Measurements from ENCODE around the gene SLC9A6. TPM values are rescaled to one million over a fixed set of nuclear protein-coding genes. Genes with fewer than 3 reads are reported as not detected.
"Not testable (repeated sequence)": the region's sequence is repeated elsewhere in the genome, so short reads cannot be mapped to it uniquely, and the experiment has no call there.

Gene SLC9A6
- polyA plus RNA-seq, 4 donors: 7.0 to 11.0 (median 9.1) TPM

DNA sequence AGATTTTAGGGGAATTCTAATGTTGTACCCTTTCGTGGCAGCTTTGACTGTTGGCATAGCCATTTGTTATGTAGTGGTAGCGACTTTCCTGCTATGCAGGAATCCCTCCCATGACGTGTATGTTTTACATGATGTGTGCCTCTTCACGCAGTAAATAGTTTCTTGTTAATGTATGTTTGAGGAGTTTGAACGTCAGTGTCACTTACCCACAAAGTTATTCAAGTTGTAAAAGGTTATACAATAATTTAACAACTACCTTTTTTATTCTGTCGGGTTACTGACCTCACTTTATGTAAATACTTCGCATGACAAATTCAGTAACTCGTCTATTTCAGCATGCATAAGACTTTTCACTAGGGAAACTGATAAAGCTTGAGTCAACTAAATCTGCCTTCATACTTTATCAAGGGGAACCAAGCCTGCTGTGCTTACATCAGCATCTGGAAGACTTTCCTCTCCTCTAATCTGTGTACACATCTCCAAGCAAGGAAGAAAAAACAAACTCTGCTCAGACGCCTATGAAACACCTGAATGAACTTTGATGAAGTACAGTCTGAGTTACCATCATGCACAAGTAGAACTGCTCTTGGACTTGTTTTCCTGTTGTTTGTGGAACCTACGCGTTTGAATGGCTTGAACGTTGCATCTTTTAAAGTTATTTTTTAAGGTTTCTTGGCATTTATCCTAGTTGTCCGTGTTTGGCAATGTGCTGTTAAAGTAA lies 61.2 kb downstream of the SLC9A6 start:
- DNase-seq (no peak), FAIRE-seq (no peak)
- WGBS, 3 donors: 69 to 78% (median 73%) methylated on average over 13 of the region's 13 CpGs
- H3K9me3 ChIP-seq (ENCODE audit: control insufficient read depth in 2 of 2, insufficient read depth in 1 of 2, low read depth in 1 of 2, low read length in 1 of 2): no peaks in the 10 kb centered on the region
- peaks cover 0 to 3% (median 2%) of the 10 kb centered on the region in 3 donors for H3K36me3 ChIP-seq (ENCODE audit: control insufficient read depth in 3 of 3, insufficient read depth in 2 of 3, low read depth in 1 of 3, low read length in 3 of 3)
- H3K27ac ChIP-seq (ENCODE audit: low read depth in 1 of 3, low read length in 2 of 3): no peak overlapping the region
- H3K27me3 ChIP-seq (ENCODE audit: control insufficient read depth in 3 of 3, insufficient read depth in 3 of 3, low read length in 3 of 3): no peaks in the 10 kb centered on the region
- no peaks in the 10 kb centered on the region for H3K4me1 ChIP-seq (ENCODE audit: control insufficient read depth in 3 of 3, insufficient read depth in 2 of 3, low read depth in 1 of 3, low read length in 2 of 3)
- no peak overlapping the region for H3K4me3 ChIP-seq (ENCODE audit: low read depth in 1 of 3, low read length in 3 of 3)

DNA sequence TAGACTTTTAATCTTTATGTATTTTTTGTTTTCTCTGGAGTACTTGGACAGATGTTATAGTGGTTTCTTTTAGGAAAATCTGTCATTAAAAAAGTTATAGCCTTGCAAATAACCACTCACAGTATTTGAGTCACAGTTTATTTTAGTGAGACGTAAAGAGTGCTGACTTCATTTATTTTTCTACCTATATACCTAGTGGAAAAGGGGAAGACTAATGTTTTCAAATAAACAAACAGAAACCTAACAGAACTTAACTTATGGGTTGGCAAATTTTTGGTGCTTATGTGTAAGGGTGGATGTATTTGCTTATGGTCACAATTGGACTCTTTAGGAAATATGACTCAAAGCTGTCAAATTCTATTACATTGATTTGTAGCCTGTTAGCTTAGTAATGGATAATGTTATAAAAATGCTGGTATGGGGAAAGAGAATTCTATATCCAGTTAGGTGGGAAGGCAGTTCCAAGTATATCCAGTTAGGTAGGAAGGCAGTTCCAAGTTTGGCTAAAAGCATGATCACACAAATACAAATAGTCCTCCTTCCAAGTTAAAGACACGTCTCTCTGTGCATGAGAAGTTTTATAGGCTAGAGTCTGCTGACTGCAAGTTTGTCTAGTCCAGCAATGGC lies 61.9 kb downstream of the SLC9A6 start:
- Histone ChIP-seq H3K4me1 (ENCODE audit: control insufficient read depth in 3 of 3, insufficient read depth in 2 of 3, low read depth in 1 of 3, low read length in 2 of 3) (no peaks in the 10 kb centered on the region), H3K9me3 (ENCODE audit: control insufficient read depth in 2 of 2, insufficient read depth in 1 of 2, low read depth in 1 of 2, low read length in 1 of 2) (no peaks in the 10 kb centered on the region), H3K27me3 (ENCODE audit: control insufficient read depth in 3 of 3, insufficient read depth in 3 of 3, low read length in 3 of 3) (no peaks in the 10 kb centered on the region), H3K36me3 (ENCODE audit: control insufficient read depth in 3 of 3, insufficient read depth in 2 of 3, low read depth in 1 of 3, low read length in 3 of 3) (peaks cover 0 to 2% (median 2%) of the 10 kb centered on the region in 3 donors), H3K27ac (ENCODE audit: low read depth in 1 of 3, low read length in 2 of 3) (no peak overlapping the region), H3K4me3 (ENCODE audit: low read depth in 1 of 3, low read length in 3 of 3) (no peak overlapping the region)
- no peak for DNase-seq
- 65 to 83% (median 72%) methylated on average over 2 of the region's 2 CpGs for WGBS, 3 donors
- FAIRE-seq: no peak

DNA sequence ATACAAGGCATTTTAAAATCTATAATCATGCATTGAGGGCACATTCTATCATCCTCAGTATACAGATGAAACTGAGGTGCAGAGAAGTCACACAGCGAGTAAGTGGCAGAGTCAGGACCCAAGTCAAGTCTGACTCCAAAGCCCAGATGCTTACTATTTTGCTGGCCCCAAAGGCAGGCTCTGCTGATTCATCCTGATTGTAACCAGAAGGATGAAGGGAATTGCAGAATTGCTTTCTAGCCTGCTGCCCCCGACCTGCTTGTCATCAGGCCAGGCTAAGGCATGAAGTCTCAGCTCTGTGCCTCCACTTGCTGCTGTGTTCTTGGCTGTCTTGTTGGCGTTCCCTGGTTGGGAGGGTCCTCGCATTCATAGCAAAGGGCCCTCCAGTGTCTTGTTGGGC lies 62.7 kb downstream of the SLC9A6 start:
- DNase-seq (no peak), FAIRE-seq (no peak)
- H3K4me3 ChIP-seq (ENCODE audit: low read depth in 1 of 3, low read length in 3 of 3): no peak overlapping the region
- H3K36me3 ChIP-seq (ENCODE audit: control insufficient read depth in 3 of 3, insufficient read depth in 2 of 3, low read depth in 1 of 3, low read length in 3 of 3): peaks cover 0 to 2% (median 2%) of the 10 kb centered on the region in 3 donors
- H3K27ac ChIP-seq (ENCODE audit: low read depth in 1 of 3, low read length in 2 of 3): no peak overlapping the region
- WGBS, 3 donors: 77 to 86% (median 86%) methylated on average over 4 of the region's 4 CpGs
- no peaks in the 10 kb centered on the region for H3K27me3 ChIP-seq (ENCODE audit: control insufficient read depth in 3 of 3, insufficient read depth in 3 of 3, low read length in 3 of 3)
- H3K9me3 ChIP-seq (ENCODE audit: control insufficient read depth in 2 of 2, insufficient read depth in 1 of 2, low read depth in 1 of 2, low read length in 1 of 2): no peaks in the 10 kb centered on the region
- H3K4me1 ChIP-seq (ENCODE audit: control insufficient read depth in 3 of 3, insufficient read depth in 2 of 3, low read depth in 1 of 3, low read length in 2 of 3): no peaks in the 10 kb centered on the region

DNA sequence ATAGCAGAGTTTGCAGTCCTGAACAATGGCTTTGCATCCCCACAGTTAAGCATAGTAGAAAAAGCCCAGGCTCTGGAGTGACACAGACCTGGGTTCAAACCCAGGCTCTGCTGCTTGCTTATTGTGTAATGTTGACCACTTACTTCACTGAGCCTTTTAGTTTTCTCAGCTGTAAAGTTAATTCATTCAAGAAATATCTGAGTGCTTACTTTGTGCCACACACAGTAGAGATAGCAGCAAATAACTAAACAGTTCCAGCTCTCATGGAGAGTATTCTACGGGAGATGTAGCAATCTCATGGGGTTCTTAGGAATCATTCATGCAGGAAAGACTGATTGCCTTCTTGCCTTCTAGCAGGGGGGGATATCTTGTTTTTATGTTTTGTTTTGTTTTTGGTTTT lies 63.2 kb downstream of the SLC9A6 start:
- FAIRE-seq: no peak
- H3K4me1 ChIP-seq (ENCODE audit: control insufficient read depth in 3 of 3, insufficient read depth in 2 of 3, low read depth in 1 of 3, low read length in 2 of 3): no peaks in the 10 kb centered on the region
- no peaks in the 10 kb centered on the region for H3K27me3 ChIP-seq (ENCODE audit: control insufficient read depth in 3 of 3, insufficient read depth in 3 of 3, low read length in 3 of 3)
- H3K9me3 ChIP-seq (ENCODE audit: control insufficient read depth in 2 of 2, insufficient read depth in 1 of 2, low read depth in 1 of 2, low read length in 1 of 2): no peaks in the 10 kb centered on the region
- H3K4me3 ChIP-seq (ENCODE audit: low read depth in 1 of 3, low read length in 3 of 3): no peak overlapping the region
- DNase-seq: no peak
- H3K36me3 ChIP-seq (ENCODE audit: control insufficient read depth in 3 of 3, insufficient read depth in 2 of 3, low read depth in 1 of 3, low read length in 3 of 3): peaks cover 0 to 2% (median 2%) of the 10 kb centered on the region in 3 donors
- no peak overlapping the region for H3K27ac ChIP-seq (ENCODE audit: low read depth in 1 of 3, low read length in 2 of 3)
- 95 to 100% (median 97%) methylated on average over 1 of the region's 1 CpG for WGBS, 3 donors

DNA sequence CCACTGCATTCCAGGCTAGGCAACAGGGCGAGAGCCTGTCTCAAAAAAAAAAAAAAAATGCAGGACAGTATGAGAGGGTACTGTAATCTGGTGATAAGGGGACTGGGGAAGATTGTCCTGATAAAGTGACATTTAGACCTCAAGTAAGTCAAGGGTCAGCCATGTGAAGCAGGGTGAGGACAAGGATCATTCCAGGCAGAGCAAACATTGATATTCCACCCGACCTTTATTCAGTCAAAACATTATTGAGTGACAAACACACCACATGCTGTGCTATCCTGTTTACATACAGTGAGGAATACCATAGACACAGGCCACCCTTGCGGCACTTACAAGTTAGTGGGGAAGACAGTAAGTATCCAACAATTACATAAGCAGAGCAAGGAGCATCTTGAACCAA lies 64.4 kb downstream of the SLC9A6 start:
- H3K27me3 ChIP-seq (ENCODE audit: control insufficient read depth in 3 of 3, insufficient read depth in 3 of 3, low read length in 3 of 3): no peaks in the 10 kb centered on the region
- H3K4me1 ChIP-seq (ENCODE audit: control insufficient read depth in 3 of 3, insufficient read depth in 2 of 3, low read depth in 1 of 3, low read length in 2 of 3): no peaks in the 10 kb centered on the region
- H3K4me3 ChIP-seq (ENCODE audit: low read depth in 1 of 3, low read length in 3 of 3): no peak overlapping the region
- 45 to 71% (median 54%) methylated on average over 3 of the region's 3 CpGs for WGBS, 3 donors
- FAIRE-seq: no peak
- no peaks in the 10 kb centered on the region for H3K36me3 ChIP-seq (ENCODE audit: control insufficient read depth in 3 of 3, insufficient read depth in 2 of 3, low read depth in 1 of 3, low read length in 3 of 3)
- no peak overlapping the region for H3K27ac ChIP-seq (ENCODE audit: low read depth in 1 of 3, low read length in 2 of 3)
- no peaks in the 10 kb centered on the region for H3K9me3 ChIP-seq (ENCODE audit: control insufficient read depth in 2 of 2, insufficient read depth in 1 of 2, low read depth in 1 of 2, low read length in 1 of 2)
- DNase-seq: no peak

DNA sequence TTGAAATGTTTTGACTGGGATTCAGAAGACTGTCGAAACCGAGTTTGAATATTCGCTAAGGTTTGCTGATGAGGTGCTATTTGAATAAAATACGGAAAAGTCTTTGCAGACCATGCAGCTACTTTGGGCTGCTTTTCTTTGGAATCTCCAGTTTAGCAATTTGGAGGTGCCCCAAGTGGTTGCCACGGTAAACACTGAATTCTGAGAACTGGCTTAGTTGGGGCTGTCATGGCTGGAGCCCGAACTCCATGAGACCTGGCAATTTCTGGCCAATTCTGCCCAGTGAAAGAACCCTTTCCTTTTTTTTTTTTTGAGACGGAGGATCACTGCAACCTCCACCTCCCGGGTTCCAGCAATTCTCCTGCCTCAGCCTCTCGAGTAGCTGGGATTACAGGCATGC lies 65.6 kb downstream of the SLC9A6 start:
- H3K27ac ChIP-seq (ENCODE audit: low read depth in 1 of 3, low read length in 2 of 3); FAIRE-seq; H3K36me3 ChIP-seq (ENCODE audit: control insufficient read depth in 3 of 3, insufficient read depth in 2 of 3, low read depth in 1 of 3, low read length in 3 of 3); H3K4me1 ChIP-seq (ENCODE audit: control insufficient read depth in 3 of 3, insufficient read depth in 2 of 3, low read depth in 1 of 3, low read length in 2 of 3); H3K27me3 ChIP-seq (ENCODE audit: control insufficient read depth in 3 of 3, insufficient read depth in 3 of 3, low read length in 3 of 3); H3K9me3 ChIP-seq (ENCODE audit: control insufficient read depth in 2 of 2, insufficient read depth in 1 of 2, low read depth in 1 of 2, low read length in 1 of 2); H3K4me3 ChIP-seq (ENCODE audit: low read depth in 1 of 3, low read length in 3 of 3); DNase-seq: not testable (repeated sequence)
- 76 to 83% (median 78%) methylated on average over 5 to 6 of the region's 9 CpGs for WGBS, 3 donors

DNA sequence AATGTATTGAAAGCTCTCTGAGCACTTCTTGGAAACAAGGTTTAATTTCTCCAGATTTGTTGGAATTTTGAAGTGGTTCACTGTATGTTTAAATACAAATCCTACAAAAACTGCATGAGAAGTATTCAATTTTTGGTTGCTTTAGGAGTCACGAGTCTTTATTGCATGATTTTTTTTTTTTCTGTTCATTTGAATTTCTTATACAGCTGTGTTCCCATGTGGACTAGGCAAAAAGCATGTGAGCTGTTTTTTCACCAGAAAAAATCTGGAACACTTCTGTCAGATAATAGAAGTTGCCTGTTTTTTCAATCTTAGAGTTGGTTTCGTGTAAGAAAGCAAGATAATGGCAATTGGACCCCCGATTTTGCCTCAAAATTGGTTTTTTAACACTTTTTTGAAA lies 66.4 kb downstream of the SLC9A6 start:
- 56 to 73% (median 62%) methylated on average over 3 of the region's 3 CpGs for WGBS, 3 donors
- FAIRE-seq: no peak
- no peaks in the 10 kb centered on the region for H3K27me3 ChIP-seq (ENCODE audit: control insufficient read depth in 3 of 3, insufficient read depth in 3 of 3, low read length in 3 of 3)

DNA sequence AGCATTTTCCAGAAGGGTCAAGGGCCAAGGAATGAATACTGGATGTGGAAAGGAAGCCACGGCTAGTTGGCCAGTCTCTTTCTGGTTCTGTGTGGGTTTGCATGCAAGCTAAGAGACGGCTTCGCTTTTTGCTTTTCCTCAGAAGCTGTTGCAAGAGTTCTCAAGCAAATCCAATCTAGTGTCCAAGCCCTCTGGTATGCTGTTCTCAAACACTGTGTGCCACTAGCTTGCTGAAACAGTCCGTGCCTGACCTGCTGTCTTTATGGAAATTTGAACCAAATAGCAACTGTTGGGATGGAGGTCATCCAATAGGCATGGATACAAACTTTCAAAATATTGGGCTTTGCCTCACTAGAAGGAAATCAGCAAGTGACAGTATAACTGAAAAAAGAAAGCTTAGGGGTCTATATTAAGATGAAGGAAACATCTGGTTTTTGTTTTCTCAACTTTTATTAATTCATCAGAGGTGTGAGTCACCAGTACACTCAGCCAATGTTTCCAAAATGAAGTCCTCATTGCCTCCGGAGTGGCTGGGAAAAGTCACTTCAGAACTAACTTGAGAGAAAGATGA lies 70.5 kb downstream of the SLC9A6 start:
- Histone ChIP-seq H3K4me1 (ENCODE audit: control insufficient read depth in 3 of 3, insufficient read depth in 2 of 3, low read depth in 1 of 3, low read length in 2 of 3) (no peaks in the 10 kb centered on the region), H3K27me3 (ENCODE audit: control insufficient read depth in 3 of 3, insufficient read depth in 3 of 3, low read length in 3 of 3) (no peaks in the 10 kb centered on the region), H3K27ac (ENCODE audit: low read depth in 1 of 3, low read length in 2 of 3) (peak overlapping the region in 2 of 3 donors; percentile 48 to 92), H3K9me3 (ENCODE audit: control insufficient read depth in 2 of 2, insufficient read depth in 1 of 2, low read depth in 1 of 2, low read length in 1 of 2) (no peaks in the 10 kb centered on the region), H3K4me3 (ENCODE audit: low read depth in 1 of 3, low read length in 3 of 3) (no peak overlapping the region), H3K36me3 (ENCODE audit: control insufficient read depth in 3 of 3, insufficient read depth in 2 of 3, low read depth in 1 of 3, low read length in 3 of 3) (no peaks in the 10 kb centered on the region)
- FAIRE-seq (no peak), DNase-seq (peak in 1 of 2 donors; percentile 2)
- WGBS, 3 donors: 55 to 77% (median 75%) methylated on average over 5 of the region's 5 CpGs

More for the DNA sequence above, 66.4 kb downstream of the SLC9A6 start:
- H3K9me3 ChIP-seq (ENCODE audit: control insufficient read depth in 2 of 2, insufficient read depth in 1 of 2, low read depth in 1 of 2, low read length in 1 of 2): no peaks in the 10 kb centered on the region
- no peak overlapping the region for H3K4me3 ChIP-seq (ENCODE audit: low read depth in 1 of 3, low read length in 3 of 3)
- no peaks in the 10 kb centered on the region for H3K4me1 ChIP-seq (ENCODE audit: control insufficient read depth in 3 of 3, insufficient read depth in 2 of 3, low read depth in 1 of 3, low read length in 2 of 3)
- H3K36me3 ChIP-seq (ENCODE audit: control insufficient read depth in 3 of 3, insufficient read depth in 2 of 3, low read depth in 1 of 3, low read length in 3 of 3): no peaks in the 10 kb centered on the region
- H3K27ac ChIP-seq (ENCODE audit: low read depth in 1 of 3, low read length in 2 of 3): no peak overlapping the region
- DNase-seq: no peak

Data from small intestine (tissue), 7 donors.